ENCODE results near the gene PPM1M. TPM values are rescaled to one million over a fixed set of nuclear protein-coding genes. Genes with fewer than 3 reads are reported as not detected.

PPM1M gene
- 24.8 TPM for total RNA-seq (ENCODE audit: insufficient read depth, low replicate concordance)

GRCh38 chr3:52245322-52246263 lies at the start of gene PPM1M:
Gene PPM1M (plus strand): TSS chr3:52245759. CDS start chr3:52245825, 66 bp downstream.
- DNase-seq (ENCODE audit: low spot score), result peak; percentile 72

GRCh38 chr3:52195823-52196331 lies 49.7 kb upstream of the PPM1M start:
- DNase-seq (ENCODE audit: low spot score), result peak; percentile 32

GRCh38 chr3:52196977-52197376 lies 48.6 kb upstream of the PPM1M start:
- DNase-seq (ENCODE audit: low spot score), result no peak

GRCh38 chr3:52197499-52197841 lies 48.1 kb upstream of the PPM1M start:
- DNase-seq (ENCODE audit: low spot score), result peak; percentile 22

GRCh38 chr3:52197842-52198625 lies 47.5 kb upstream of the PPM1M start, which contains the start of gene ALAS1:
Gene ALAS1 (plus strand): TSS chr3:52198160. CDS start chr3:52199242, 1,082 bp downstream.
- DNase-seq (ENCODE audit: low spot score), result peak; percentile 94

GRCh38 chr3:52198643-52199608 lies 46.6 kb upstream of the PPM1M start:
- no peak for DNase-seq (ENCODE audit: low spot score)

GRCh38 chr3:52200981-52201679 lies 44.4 kb upstream of the PPM1M start:
- no peak for DNase-seq (ENCODE audit: low spot score)

- peak; percentile 24 for DNase-seq (ENCODE audit: low spot score)
Measured at GRCh38 chr3:52202384-52203077, 43.0 kb upstream of the PPM1M start.

- no peak for DNase-seq (ENCODE audit: low spot score)
Measured at GRCh38 chr3:52203701-52204100, 41.9 kb upstream of the PPM1M start.

- DNase-seq (ENCODE audit: low spot score), result no peak
Measured at GRCh38 chr3:52204337-52205073, 41.1 kb upstream of the PPM1M start.

- no peak for DNase-seq (ENCODE audit: low spot score)
Measured at GRCh38 chr3:52205727-52206372, 39.7 kb upstream of the PPM1M start.

- no peak for DNase-seq (ENCODE audit: low spot score)
Measured at GRCh38 chr3:52208556-52208955, 37.0 kb upstream of the PPM1M start.

GRCh38 chr3:52210037-52210436 lies 35.5 kb upstream of the PPM1M start:
- DNase-seq (ENCODE audit: low spot score), result no peak

GRCh38 chr3:52210550-52211046 lies 35.0 kb upstream of the PPM1M start:
- no peak for DNase-seq (ENCODE audit: low spot score)

- no peak for DNase-seq (ENCODE audit: low spot score)
Measured at GRCh38 chr3:52211268-52211891, 34.2 kb upstream of the PPM1M start.

GRCh38 chr3:52213005-52213404 lies 32.6 kb upstream of the PPM1M start:
- DNase-seq (ENCODE audit: low spot score), result no peak

- DNase-seq (ENCODE audit: low spot score), result no peak
Measured at GRCh38 chr3:52213901-52214300, 31.7 kb upstream of the PPM1M start.

- no peak for DNase-seq (ENCODE audit: low spot score)
Measured at GRCh38 chr3:52215351-52215750, 30.2 kb upstream of the PPM1M start.
